Stimulated activated CD4-positive, alpha-beta T cell treated with anti-CD3 and anti-CD28 coated beads, Interleukin-1b, Interleukin-23, amount 100 ng/mL, for 48 hours (primary cell): ENCODE results near the gene ARFGEF3.

Source experiments
- DNase-seq: peaks from one replicate; pipeline ENCODE4 v3.0.0-alpha.2; 2020

ARFGEF3 gene

DNA sequence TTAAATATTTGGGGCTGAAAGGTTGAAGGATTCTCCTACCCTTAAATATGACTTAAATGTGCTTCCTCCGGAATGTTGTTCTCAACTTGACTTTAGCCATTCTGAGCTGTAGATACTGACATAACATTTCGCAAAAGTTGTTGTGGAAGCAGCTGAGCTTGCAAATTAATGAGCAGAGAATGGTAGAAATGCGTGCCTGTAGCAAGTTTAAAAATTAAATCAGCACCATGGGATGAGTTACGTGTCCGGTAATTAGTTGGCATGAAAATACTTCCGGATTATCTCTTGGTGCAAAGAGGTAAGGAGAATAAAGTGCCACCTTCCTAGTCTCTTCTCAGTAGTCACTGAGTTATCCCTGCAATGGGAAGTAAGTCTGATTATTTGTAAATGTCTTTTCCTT lies 80.2 kb downstream of the ARFGEF3 start:
- DNase-seq: no peak

DNA sequence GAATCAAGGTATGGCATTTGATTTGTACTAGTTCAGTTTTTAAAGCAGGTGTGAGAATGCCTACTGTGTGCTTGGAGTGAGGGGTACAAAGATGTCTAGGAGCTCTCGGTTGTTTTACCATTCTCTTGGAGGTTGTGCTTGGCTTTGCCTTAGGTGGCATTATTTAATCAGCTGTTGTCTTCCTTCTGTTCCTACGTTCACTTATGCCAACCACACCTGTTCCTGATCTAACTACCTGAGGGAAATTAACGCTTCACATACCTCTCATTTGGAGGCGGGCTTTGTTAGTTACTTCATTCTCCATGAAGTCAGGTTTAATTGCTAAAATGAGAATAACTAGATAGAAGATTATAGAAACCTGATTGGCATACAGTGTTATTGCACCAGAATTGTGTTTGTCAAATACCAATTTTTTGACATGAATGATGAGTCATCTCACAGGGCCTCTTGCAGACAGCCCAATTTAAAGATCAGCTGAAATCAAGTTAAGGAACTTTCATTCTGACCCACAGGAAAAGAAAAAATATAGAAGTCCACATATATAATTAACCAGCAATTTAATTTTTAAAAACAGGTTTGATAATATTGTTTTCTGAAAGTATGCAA lies 81.4 kb downstream of the ARFGEF3 start:
- DNase-seq: no peak

DNA sequence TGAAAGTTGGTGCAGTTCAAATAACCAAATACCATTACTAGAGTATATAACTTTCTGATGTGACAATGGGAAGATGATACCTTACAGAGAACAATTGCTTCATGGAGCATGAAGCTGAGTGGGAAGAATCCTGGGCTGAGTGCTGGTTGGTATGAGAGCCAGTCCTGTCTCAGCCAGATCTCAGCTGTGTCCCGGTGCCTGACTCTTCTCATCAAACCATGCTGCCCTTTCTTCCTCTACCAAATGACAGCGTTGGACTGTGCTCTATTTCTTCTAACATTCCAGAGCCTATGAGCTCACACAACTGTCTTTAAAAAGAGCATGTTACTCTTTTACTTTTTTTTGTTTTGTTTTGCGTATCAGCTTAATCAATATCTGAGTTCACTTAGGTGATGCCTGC lies 84.0 kb downstream of the ARFGEF3 start:
- DNase-seq: no peak

DNA sequence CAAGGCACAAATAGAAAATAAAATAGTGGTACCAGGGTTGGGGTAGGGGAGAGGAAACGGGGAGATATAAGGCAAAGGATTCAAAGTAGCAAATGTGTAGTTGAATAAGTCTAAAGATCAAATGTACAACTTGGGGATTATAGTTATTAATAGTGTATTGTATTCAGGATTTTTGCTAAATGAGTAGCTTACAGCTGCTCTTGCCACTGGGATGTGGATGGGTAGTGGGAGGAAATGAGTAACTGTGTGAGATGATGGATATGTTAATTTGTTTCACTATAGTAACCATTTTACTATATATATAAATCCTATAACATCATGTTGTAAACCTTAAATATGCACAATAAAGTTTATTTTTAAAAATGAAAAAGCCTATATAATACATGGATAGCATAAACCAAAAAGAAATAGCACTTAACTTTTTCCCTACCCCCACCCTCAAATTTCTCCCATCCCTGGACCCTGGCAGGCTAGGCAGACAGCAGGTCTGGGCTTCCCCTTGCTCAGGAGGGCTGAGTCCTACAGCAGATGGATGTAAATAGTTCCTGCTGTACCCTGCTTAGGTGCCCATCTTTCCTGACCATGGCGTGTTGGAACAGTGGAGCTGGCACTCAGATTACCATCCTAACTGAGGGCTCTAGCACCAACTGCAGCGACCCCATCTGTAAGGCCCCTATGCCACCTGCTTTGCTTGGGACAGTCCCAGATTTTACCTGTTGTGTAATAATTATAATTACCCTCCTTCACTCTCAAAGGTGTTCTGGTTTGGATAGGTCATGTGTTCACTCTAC lies 85.1 kb downstream of the ARFGEF3 start:
- no peak for DNase-seq

DNA sequence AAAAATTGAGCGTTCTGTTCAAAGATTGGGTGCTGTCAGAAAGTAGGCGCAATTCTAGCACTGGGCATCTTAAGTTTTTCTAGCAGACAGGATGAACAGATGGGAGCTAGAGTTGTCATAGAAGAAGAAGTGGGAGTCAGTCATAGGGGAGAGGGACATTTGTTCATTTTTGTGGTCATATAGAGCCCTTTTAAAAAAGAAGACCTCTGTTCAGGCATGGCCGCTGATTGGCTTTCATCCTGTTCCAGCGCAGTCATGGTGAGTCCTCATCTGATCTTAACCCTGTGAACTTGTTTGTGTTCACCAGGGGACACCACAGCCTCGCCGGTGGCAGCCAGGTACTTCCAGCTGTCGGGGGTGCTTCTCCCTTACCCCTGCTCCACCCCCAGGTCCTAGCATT lies 86.3 kb downstream of the ARFGEF3 start:
- DNase-seq: no peak

DNA sequence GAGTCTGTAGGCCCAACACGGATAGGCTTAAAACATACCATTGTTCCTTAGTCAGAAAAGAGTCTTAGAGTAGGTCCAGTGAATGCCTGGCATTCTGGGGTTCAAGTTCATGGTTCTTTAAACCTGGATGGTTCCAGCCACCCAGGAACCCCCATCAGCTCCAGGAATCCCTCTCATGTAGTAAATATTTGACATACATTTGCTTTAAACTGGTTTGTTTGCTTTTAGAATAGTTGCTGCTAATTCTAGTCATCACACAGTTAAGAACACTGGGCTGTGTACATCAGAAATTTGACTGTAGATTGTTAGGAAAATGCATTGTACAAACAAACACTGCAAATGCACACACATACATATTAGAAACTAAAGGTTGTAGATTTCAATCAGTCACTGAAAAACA lies 87.1 kb downstream of the ARFGEF3 start:
- DNase-seq: no peak

DNA sequence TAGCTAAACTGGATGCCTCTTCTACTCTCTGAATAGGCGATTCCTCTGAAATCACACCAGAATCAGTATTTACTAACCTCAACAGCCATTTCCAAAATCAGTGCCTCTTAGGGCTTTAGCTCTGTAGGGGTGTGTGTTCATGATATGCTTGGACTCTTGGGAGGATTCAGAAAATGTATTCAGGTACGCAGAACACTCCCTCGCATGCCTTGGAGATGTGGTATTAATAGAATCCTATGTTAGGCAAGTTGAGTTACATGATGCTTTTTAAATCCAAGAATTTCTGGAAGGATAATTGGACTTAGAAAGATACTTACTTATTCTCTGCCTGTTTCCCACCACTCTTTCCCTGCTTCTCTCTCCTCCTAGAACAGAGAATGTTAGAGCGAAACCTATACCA lies 88.3 kb downstream of the ARFGEF3 start:
- no peak for DNase-seq

DNA sequence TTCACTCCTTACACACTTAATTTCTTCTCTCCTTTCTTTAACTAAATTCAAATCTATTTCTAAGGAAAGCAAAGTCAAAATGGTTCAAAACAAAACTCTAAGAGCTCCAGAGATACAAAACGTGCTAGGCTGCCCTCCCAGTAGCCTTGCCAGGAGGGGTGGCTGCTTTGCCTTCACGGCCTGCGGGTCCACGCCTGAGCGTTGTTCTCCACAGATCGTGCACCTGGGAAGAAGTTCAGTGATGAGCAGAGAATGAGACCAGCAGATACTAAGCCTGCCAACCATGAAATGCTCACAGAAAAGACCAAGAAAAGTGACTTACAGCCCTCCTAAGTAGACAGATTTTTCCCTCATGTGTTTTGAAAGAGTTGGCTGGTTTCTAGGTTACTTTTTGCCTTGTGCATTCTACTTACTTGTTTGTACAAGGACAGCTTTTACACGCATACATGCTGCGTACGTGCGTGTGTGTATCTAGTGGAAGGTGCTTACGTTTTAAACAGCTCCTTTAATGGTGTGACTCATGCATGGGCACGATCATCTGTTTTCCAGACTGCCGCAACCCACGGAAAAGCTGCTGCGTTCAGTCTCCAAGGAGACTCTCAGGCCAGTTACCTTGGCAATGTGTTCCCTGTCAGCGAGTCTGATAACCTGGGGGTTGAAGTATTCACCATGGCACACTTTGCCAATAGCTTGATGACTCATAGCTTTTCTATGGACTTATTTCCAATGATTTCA lies 88.9 kb downstream of the ARFGEF3 start:
- no peak for DNase-seq

DNA sequence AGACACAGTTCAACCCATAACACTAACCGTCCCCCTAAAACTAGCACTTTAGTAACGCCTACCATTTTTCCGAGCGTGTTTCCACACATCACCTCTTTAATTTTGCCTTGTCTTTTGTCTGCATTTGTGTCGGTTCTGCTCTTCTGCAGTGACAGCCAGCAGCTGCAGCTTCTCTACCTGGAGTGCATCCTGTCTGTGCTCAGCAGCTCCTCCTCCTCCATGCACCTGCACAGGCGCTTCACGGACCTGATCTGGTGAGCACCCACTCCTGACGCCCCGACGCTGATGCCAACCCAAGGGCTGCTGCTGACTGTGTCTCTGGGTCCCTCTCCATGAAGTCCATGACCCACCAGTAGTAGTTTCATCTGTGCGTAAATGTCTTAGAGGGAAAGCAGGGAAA lies 92.0 kb downstream of the ARFGEF3 start:
- DNase-seq: no peak

DNA sequence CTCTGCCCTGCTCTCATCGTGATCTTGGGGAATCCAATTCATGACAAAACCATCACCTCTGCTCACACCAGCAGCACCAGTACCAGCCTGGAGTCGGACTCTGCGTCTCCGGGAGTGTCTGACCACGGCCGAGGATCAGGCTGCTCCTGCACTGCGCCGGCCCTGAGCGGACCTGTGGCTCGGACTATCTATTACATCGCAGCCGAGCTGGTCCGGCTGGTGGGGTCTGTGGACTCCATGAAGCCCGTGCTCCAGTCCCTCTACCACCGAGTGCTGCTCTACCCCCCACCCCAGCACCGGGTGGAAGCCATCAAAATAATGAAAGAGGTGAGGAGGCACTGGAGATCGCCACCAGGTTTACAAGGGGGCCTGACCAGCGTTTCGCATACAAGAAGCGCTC lies 93.7 kb downstream of the ARFGEF3 start:
- DNase-seq: no peak

DNA sequence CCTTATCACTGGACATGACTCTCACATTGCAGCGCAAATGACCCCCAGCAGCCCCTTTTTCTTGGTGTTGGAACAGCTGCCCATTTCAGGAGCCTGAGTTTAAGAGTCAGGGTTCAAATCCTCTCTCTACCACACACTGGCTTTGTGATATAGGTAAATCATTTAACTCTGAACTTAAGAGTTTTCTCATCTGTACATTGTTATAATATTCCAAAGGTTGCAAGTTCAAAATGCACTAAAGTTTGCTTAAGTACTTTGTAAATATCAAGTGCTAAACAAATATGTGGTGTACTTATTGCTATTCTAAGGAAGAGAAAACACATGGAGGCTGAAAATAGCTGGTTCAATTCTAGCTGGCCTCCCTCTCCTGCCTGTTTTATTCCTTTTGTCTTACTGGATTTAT lies 95.9 kb downstream of the ARFGEF3 start:
- DNase-seq: no peak

DNA sequence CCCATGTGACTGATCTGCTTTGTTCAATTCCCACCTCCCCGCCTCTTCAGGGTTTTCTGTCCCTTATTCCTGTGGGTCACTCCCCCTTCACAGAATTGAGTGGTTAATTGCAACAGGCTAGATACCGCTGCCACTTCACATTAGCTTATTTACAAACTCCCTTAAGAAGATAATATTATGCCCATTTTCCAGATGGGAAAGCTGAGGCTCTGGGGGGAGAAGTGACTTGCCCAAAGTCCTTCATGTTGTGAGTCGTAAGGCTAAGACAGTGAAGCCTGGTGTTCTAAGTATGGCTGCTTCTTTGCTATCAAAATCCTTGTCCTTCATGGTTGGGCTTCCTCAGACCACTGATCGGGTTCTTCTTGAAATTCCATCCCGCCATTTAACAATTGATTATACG lies 96.5 kb downstream of the ARFGEF3 start:
- no peak for DNase-seq

DNA sequence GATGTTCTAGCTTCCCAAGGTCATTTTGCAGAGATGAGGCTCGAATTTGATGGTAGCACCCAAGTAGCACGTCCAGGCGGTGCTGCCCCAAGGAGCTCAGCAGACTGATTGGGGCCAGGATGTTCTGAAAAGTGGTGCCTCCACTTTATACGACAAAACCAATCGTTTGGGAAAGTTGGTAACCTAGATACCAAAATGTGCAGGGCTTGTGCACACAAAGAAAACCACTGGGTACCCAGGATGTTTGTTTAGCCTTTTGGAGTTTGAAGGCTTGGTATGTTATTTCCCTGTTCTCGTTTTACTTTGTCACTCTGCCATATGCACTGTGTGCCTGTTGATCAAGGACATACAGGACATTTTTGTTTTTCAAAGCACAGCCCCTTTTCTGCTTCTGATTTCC lies 97.3 kb downstream of the ARFGEF3 start:
- DNase-seq: no peak

DNA sequence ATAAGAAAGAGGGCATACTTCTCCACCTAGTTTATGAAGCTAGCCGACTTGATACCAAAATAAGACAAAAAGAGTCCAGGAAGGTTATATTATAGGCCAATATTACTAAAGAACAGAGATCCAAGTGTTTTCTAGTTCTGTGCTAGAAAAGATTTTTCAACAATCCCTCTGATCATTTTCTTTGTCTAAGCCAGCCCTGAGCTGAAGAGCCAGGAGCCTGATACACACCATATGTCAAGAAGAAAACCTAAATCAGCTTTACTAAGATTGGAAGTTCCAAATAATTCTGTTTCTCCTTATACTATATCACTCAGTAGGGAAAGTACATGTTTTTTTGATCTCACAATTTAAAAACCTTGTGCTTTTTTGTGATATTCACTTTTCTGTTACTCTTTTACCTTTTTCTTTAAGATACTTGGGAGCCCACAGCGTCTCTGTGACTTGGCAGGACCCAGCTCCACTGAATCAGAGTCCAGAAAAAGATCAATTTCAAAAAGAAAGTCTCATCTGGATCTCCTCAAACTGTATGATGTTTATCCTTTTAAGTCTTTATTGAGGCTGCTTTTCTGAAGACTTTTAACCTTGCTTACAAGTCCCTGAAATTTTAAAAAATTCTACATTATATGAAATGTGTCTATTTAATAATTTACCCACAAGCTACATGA lies 99.5 kb downstream of the ARFGEF3 start:
- no peak for DNase-seq

DNA sequence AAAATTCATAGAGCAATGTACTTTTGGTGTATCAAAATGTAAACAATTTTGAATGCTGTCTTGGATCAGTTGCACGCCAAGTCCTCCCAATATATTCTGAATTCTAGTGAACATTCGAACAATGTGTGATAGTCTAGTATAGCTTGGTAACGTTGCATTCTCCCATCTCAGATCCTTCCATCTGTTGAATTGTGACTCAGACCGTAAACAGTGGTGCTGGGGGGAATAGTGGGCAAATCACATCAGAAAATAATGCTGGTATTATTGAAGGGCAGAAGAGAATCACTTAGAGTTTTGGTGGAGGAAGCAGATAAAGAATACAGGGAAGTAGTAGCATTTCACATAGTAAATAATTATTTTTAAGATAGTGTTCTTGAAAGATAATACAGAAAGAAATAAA lies 102.2 kb downstream of the ARFGEF3 start:
- no peak for DNase-seq

DNA sequence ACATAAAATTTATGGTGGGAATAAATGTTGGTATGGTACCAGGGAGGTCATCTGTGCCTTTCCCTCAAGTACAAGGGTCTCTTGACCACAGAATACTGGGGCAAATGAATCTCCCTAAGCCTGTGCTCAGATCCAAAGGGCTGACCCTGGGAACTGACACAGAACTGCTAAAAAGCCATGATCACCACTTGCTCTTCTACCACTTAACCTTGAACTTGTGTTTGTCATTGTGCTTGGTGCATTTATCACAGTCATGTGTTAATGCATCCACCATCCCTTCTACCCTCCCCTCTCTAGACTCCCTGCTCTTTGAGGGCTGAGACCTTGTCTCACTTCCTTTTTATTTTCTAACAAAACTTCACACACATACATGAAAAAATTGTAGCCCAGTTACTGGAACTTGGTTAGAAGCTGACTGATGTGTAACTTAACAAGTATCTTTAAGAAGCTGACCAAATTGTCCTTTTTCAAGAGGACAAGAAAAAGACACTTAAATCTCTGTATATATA lies 102.7 kb downstream of the ARFGEF3 start:
- no peak for DNase-seq

DNA sequence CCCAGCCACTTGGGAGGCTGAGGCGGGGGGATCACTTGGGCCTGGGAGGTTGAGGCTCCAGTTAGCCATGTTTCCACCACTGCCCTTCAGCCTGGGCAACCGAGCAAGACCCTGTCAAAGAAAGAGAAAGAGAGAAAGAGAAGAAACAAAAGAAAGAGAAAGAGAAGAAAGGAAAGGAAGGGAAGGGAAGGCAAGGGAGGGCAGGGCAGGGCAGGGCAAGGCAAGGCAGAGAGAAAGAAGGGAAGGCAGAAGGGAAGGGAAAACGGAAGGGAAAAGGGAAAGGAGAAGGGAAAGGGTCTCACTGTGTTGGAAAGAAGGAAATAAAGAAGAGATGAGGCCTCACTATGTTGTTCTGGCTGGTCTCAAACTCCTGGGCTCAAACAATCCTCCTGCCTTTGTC lies 104.4 kb downstream of the ARFGEF3 start:
- DNase-seq: no peak

DNA sequence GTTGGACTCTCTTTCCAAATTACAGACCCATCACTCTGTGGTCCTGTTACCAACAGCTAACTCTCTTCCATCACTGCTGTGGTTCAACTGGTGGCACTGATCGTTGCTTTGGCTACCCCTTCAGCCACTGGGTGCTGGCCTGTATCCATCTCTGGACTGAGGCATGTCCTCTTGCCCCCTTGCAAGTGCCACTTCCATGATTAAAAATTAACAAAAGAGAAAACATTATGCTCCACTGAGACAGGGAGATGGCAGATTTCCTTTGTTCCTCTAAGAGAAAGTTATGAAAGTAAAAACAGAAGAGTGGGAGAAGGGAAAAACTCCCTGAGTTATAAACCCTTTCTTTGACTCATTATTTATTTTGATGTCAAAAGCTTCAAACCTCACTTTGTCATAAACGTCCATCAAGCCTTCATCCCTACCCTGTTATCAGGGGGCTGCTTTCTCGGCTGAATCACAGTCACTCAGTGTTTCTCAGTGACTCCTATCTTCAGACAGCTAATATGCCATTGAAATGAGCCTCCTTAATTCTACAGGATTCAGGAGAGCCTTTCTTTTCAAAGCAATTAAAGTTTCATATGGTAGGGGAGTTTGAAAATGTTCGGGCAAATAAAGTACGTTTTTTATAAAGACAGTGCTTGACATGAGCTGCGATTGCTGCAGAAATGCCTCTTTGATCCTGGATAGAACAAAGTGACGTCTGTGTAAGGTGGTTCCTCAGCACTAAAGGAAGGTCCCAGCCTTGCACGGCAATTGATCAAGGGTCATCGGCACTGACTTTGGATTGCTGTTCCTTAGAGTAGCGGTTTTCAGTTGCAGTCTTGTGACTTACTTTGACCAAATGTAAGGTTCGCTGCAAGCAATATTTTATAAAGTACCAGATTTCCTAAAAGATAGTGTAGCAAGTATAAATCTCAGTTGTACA lies 106.5 kb downstream of the ARFGEF3 start:
- no peak for DNase-seq

DNA sequence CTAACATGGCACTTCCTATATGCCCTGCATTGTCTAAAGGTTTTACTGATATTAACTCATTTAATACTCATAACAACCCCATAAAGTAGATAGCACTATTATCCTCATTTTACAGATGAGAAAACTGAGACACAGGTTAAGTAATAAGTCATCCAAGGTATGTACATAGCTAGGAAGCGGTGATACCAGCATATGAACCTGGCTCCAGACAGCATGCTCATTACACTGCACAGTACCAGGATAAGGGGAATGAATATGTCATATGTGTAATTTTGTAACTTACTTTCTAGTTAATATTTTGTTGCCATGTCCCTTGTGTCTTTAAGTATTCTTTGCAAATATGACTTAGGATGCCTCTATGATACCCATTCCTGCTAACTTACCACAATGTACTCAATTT lies 109.7 kb downstream of the ARFGEF3 start:
- no peak for DNase-seq

DNA sequence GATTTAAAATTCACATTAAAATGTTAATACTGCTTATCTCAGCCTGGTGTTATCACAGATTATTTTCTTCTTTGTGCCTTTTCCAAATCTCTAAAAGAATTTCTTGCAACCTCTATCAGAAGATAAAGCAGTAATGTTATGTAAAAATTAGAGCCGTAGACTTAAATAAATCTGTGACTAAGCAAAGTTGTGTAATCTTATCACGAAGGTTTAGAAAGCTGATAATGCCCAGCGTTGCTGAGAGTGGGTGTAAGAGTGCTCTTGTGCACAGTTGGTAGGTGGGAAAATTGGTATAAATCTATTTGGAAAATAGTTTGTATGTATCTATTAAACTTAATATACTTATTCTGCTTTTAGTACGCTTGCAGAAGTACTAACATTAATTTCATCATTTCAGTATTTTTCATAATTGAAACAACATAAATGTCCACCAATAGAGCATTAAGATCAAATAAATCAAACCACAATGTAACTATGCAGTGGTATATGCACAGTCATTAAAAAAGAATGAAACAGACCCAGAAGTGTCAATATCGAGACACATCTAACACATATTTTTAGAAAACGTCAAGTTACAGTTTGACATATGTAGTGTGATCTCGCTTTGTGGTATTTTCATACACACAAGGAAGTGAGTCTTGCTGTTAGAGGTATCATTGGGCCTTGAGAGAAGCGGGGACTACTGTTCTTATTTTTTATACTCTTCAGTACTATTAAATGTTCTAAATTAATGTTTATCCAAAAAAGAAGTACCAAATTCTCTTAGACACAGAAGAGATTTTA lies 111.0 kb downstream of the ARFGEF3 start:
- DNase-seq: no peak

DNA sequence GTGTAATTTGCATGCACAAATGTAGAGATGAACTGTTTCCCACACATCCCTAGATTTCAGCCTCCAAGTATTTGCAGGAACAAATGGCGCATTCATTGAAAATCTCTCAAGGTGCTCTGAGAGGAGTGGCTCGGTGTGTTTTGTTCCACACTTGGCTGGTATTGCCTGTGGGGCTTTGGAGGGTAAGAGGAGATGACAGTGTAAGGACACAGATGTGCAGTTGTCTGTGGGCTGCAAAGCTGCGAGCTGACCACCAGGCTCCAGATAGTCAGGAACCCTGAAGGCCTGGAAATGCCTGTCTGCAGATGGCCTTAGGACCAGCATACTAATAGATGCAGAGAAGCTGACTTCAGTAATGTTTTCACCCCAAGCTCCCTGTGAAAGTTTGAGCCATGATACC lies 114.2 kb downstream of the ARFGEF3 start:
- DNase-seq: no peak

DNA sequence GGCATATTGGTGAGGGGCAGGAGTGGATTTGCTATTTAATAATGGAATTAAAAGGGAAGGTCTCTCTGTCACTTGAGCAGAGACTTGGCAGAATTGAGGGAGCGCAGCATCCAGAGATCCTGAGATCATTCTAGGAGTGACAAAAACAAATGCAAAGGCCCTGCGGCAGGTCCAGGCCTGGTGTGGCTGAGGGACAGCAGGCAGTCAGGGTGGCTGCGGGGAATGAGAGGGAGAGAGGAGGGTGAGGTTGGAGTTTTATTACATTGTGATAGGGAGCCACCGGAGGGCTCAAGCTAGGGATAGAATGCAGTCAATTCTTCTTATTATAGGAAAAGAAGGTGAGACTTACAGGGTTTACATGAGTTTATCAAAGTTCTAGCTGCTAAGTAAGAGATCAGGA lies 116.1 kb downstream of the ARFGEF3 start:
- no peak for DNase-seq
